ENCODE measurements around the gene NRP2.

GRCh38 chr2:205637320-205637602 lies 45.0 kb upstream of the NRP2 start:
- TF ChIP-seq CTCF (IDR thresholded peaks at IDR 0.05) (no peak), POLR2A (IDR thresholded peaks at IDR 0.05) (no peak)
